ENCODE measurements around the gene STT3B.

DNA sequence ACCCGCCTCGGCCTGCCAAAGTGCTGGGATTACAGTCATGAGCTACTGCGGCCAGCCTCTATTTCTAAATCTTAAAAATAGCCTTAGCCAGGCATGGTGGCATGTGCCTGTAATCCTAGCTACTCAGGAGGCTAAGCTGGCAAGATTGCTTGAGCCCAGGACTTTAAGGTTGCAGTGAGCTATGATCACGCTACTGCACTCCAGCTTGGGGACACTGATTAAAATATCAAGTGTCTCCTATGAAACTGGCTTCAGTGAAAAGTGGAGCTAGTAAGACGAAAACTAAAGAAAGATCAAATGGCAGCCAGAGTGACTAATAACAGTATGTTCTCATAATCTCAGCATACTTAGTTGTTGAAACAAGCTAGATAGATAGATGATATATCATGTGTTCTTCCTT lies 112.5 kb downstream of the STT3B start:
- TF ChIP-seq, protein P1, sequence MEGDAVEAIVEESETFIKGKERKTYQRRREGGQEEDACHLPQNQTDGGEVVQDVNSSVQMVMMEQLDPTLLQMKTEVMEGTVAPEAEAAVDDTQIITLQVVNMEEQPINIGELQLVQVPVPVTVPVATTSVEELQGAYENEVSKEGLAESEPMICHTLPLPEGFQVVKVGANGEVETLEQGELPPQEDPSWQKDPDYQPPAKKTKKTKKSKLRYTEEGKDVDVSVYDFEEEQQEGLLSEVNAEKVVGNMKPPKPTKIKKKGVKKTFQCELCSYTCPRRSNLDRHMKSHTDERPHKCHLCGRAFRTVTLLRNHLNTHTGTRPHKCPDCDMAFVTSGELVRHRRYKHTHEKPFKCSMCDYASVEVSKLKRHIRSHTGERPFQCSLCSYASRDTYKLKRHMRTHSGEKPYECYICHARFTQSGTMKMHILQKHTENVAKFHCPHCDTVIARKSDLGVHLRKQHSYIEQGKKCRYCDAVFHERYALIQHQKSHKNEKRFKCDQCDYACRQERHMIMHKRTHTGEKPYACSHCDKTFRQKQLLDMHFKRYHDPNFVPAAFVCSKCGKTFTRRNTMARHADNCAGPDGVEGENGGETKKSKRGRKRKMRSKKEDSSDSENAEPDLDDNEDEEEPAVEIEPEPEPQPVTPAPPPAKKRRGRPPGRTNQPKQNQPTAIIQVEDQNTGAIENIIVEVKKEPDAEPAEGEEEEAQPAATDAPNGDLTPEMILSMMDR (conservative IDR thresholded peaks at IDR 0.05 in 1 of 2, IDR thresholded peaks at IDR 0.05 in 1 of 2; ENCODE audit: low read depth in 1 of 2, low read length in 2 of 2): no peak
- no peak for TF ChIP-seq EZH2 (IDR thresholded peaks at IDR 0.05; ENCODE audit: low read length, missing control alignments)
